Measurements from ENCODE around the gene MMP7. TPM values are rescaled to one million over a fixed set of nuclear protein-coding genes. Genes with fewer than 3 reads are reported as not detected.

The MMP7 gene
- total and polyA plus RNA-seq, 2 donors (not counting 3 experiments of a cell fraction or from before 2014, with no cell fraction given) = 0.65 TPM; not detected in 1

DNA sequence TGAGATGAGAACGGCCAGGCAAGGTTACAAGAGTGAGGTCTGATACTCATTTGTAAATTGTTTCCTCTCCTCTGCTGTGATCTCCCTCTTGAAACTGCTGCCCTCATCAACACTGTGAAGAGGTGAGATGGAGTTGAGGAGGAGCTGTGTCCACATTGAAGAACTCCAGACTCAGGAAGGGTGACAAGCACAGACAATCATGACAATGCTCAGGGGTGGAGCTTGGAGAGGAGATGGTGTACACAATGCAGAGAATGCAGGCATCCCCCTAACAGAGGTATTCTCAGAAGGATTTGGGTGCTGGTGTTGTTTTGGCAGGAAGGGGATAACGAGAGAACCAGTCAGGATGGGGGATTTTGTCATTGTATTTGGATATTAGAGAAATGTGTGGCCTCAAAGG, 21.5 kb upstream of the MMP7 start:
- Histone ChIP-seq H4K20me1 (replicated peaks; ENCODE audit: control insufficient read depth, extremely low read depth, insufficient read depth, low read length) (no peaks in the 10 kb centered on the region), H3K4me3 (replicated peaks in 1 of 3; ENCODE audit: insufficient read depth in 1 of 3, low read depth in 1 of 3, low read length in 3 of 3) (no peak overlapping the region), H3K27me3 (ENCODE audit: control insufficient read depth in 2 of 2, insufficient read depth in 2 of 2, low read length in 2 of 2) (no peaks in the 10 kb centered on the region), H3K4me1 (ENCODE audit: control insufficient read depth, extremely low read depth, insufficient read depth, low read length) (no peaks in the 10 kb centered on the region), H3K36me3 (ENCODE audit: control insufficient read depth in 2 of 2, extremely low read depth in 1 of 2, insufficient read depth in 2 of 2, low read length in 2 of 2) (no peaks in the 10 kb centered on the region), H3K9ac (replicated peaks; ENCODE audit: extremely low read depth, insufficient read depth, low read length) (no peak overlapping the region), H2AFZ (ENCODE audit: low read depth, low read length) (no peak overlapping the region), H3K27ac (ENCODE audit: insufficient read depth, low read depth, low read length) (no peak overlapping the region), H3K4me2 (ENCODE audit: insufficient read depth, low read length) (no peak overlapping the region), H3K79me2 (ENCODE audit: control insufficient read depth, insufficient read depth, low read length) (no peaks in the 10 kb centered on the region), H3K9me3 (replicated peaks; ENCODE audit: control insufficient read depth, insufficient read depth, low read length) (no peaks in the 10 kb centered on the region), H3K9me1 (replicated peaks; ENCODE audit: control insufficient read depth, extremely low read depth, insufficient read depth, low read length) (no peaks in the 10 kb centered on the region)
- POLR2A ChIA-PET = no interaction called here
- FAIRE-seq (no peak), DNase-seq (ENCODE audit: low read depth, low spot score) (no peak)
- no TSS peak for BruUV-seq (replicated peaks)
- dilution Hi-C loops (cut with MboI; ENCODE audit: extremely low pct_ligation_motif_present, low sequenced_read_pairs) = no loop called here
- intact Hi-C loops (cut with micrococcal nuclease) = no loop called here
- CTCF ChIA-PET = interaction anchor here (1.2 kb wide), 1 partner anchor 53 kb away, joined by 6 read pairs; no protein-coding TSS in a partner anchor
- TF ChIP-seq, protein P1, sequence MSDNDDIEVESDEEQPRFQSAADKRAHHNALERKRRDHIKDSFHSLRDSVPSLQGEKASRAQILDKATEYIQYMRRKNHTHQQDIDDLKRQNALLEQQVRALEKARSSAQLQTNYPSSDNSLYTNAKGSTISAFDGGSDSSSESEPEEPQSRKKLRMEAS (IDR thresholded peaks at IDR 0.05; ENCODE audit: insufficient read depth, insufficient read length) = no peak
- TF ChIP-seq JUN (IDR thresholded peaks at IDR 0.05; ENCODE audit: borderline replicate concordance, insufficient read depth, insufficient read length, low read depth) (no peak), GATA2 (IDR thresholded peaks at IDR 0.05; ENCODE audit: insufficient read depth, insufficient read length, low read depth, low read length) (no peak), FOS (IDR thresholded peaks at IDR 0.05; ENCODE audit: borderline replicate concordance, insufficient read depth, low read length) (no peak), POLR2AphosphoS5 (IDR thresholded peaks at IDR 0.05; ENCODE audit: insufficient read depth, low read depth, low read length) (no peak), EZH2 (IDR thresholded peaks at IDR 0.05; ENCODE audit: borderline replicate concordance, low read depth, low read length, severe bottlenecking) (no peak), POLR2A (IDR thresholded peaks at IDR 0.05; ENCODE audit: low read depth, low read length) (no peak), MYC (IDR thresholded peaks at IDR 0.05; ENCODE audit: low read depth, low read length) (no peak)
- TF ChIP-seq, protein P2, sequence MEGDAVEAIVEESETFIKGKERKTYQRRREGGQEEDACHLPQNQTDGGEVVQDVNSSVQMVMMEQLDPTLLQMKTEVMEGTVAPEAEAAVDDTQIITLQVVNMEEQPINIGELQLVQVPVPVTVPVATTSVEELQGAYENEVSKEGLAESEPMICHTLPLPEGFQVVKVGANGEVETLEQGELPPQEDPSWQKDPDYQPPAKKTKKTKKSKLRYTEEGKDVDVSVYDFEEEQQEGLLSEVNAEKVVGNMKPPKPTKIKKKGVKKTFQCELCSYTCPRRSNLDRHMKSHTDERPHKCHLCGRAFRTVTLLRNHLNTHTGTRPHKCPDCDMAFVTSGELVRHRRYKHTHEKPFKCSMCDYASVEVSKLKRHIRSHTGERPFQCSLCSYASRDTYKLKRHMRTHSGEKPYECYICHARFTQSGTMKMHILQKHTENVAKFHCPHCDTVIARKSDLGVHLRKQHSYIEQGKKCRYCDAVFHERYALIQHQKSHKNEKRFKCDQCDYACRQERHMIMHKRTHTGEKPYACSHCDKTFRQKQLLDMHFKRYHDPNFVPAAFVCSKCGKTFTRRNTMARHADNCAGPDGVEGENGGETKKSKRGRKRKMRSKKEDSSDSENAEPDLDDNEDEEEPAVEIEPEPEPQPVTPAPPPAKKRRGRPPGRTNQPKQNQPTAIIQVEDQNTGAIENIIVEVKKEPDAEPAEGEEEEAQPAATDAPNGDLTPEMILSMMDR (IDR thresholded peaks at IDR 0.05; ENCODE audit: extremely low read depth in 1 of 2, insufficient read depth in 1 of 2, low read depth in 1 of 2, low read length in 2 of 2) = no peak
